Activated naive CD4-positive, alpha-beta T cell treated with anti-CD3 and anti-CD28 coated beads, Interleukin-2, amount 50 U/mL, for 24 hours (primary cell): ENCODE results near the gene RANBP17.

Source experiments
- H3K27ac Mint-ChIP-seq: one replicate; pipeline ENCODE4 v1.8.0; 2021; ENCODE audit warnings: mild to moderate bottlenecking, mixed read lengths
- H3K27me3 Mint-ChIP-seq: one replicate; pipeline ENCODE4 v1.8.0; 2021; ENCODE audit warnings: mixed read lengths
- H3K36me3 Mint-ChIP-seq: one replicate; pipeline ENCODE4 v1.8.0; 2021; ENCODE audit warnings: mixed read lengths
- H3K4me1 Mint-ChIP-seq: one replicate; pipeline ENCODE4 v1.8.0; 2021; ENCODE audit warnings: mixed read lengths
- H3K4me3 Mint-ChIP-seq: one replicate; pipeline ENCODE4 v1.8.0; 2021; ENCODE audit warnings: mild to moderate bottlenecking, mixed read lengths
- H3K9me3 Mint-ChIP-seq: one replicate; pipeline ENCODE4 v1.8.0; 2021; ENCODE audit warnings: mixed read lengths

RANBP17 gene

DNA sequence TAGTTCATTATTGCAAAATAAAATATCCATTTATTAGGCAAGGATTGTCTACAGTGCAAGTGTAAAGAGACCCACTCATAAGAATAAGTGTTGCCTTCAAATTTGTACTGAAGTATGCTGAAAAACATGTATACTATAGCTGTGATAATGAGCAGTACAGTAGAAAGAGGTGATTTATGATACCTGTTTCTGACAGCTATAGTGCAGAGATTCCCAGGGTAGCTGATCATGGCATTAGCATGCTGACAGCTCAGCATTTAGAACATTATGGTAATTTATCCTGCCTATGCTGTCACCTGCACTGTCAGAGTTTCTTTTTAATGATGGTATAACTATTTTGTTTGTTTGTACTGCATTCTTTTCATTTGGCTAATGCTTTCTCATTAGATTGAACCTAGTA, 269.7 kb downstream of the RANBP17 start:
- no peaks in the 10 kb centered on the region for H3K36me3 Mint-ChIP-seq
- no peak overlapping the region for H3K4me3 Mint-ChIP-seq
- H3K27me3 Mint-ChIP-seq = peaks cover 2% of the 10 kb centered on the region
- H3K4me1 Mint-ChIP-seq = no peaks in the 10 kb centered on the region
- H3K9me3 Mint-ChIP-seq = no peaks in the 10 kb centered on the region
- H3K27ac Mint-ChIP-seq = no peak overlapping the region

DNA sequence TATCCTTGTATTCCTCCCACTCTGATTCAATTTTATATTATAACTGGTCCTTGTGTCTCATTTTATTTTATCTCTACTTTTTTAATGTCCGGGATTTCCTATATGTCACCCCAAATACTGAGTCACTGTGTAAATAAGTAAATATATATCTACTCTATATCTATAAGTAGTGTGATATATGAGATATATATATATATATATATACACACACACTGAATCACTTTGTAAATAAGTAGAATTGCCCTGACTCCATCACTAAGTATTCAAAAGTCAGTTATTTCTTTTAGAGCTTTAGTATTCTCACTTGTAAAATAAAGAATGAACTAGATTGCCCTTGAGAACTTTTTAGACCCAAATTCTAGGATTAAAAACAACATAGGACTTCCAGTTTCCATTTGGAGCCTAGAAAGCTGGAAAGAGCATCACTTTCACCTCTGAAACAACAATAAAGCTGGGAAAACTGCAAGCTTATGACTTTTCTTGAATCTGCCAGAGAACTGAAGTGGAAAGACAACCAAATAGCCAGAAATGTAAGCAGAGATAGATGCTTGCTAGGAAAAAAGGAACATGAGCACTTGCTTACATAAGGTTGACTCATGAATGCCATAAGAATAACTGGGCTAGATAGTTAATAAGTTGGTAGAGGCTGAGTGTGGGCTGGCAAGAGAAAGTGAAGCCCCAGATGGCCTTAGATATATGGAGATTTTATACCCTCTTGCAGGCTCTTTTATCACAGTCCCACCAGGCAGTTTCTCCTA, 276.1 kb downstream of the RANBP17 start:
- H3K9me3 Mint-ChIP-seq = no peaks in the 10 kb centered on the region
- H3K4me3 Mint-ChIP-seq = no peak overlapping the region
- H3K36me3 Mint-ChIP-seq = no peaks in the 10 kb centered on the region
- peaks cover 2% of the 10 kb centered on the region for H3K27me3 Mint-ChIP-seq
- H3K4me1 Mint-ChIP-seq = no peaks in the 10 kb centered on the region
- H3K27ac Mint-ChIP-seq = no peak overlapping the region

DNA sequence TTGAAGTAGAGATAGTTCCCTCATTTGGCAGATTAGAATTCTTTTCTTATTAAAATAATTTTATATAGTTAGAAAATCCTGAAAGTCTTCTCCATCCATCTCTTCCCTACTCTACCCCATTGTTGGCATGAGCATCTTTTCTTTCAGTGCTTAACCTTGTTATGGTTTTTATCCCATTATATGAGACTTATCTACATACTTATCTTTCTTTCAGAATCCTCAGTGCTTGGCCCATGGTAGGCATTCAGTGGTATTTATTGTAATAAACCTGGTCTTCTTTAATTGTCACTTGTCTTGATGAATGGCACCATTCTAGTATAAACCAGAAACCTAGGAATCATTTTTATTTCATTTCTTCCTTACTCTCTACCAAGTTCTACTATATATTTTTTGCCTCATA, 277.4 kb downstream of the RANBP17 start:
- H3K27ac Mint-ChIP-seq = no peak overlapping the region
- H3K4me3 Mint-ChIP-seq = no peak overlapping the region
- no peaks in the 10 kb centered on the region for H3K36me3 Mint-ChIP-seq
- no peaks in the 10 kb centered on the region for H3K9me3 Mint-ChIP-seq
- H3K27me3 Mint-ChIP-seq = no peaks in the 10 kb centered on the region
- no peaks in the 10 kb centered on the region for H3K4me1 Mint-ChIP-seq

DNA sequence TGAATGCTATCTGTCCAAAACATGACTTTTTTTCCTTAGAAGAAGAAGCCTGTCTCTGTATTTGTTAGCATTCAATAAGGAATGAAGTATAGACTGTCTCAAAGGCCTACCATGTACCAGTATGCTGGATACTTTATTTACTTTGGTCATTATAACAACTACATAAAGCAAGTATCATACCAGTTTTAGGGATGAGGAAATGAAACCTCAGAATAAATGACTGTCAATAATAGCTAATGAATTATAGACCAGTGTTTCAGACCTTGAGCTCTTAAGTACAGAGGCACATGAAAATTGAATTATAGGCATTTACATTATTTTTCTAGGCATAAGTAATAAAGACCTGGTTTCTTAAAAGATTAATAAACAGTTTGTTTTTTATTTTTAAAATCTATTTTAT, 280.8 kb downstream of the RANBP17 start:
- no peak overlapping the region for H3K4me3 Mint-ChIP-seq
- H3K4me1 Mint-ChIP-seq = no peaks in the 10 kb centered on the region
- H3K36me3 Mint-ChIP-seq = no peaks in the 10 kb centered on the region

DNA sequence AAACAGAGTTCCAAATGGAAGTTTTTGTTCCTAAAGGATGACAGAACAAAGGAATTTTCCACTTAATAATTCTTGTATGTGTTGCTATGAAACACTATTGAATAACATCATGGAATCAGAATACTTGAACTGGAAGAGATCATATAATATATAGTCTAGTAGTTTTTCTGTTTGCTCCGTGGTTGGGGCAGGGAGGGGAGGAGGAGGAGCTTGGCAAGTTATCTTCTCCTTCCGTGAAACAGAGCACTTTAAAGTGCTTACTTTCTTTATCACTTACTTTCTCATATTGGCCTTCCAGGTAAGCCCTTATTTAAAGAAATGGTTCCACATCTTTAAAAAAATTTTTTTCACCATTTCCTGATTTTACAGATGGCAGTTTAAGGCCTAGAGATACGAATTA, 281.4 kb downstream of the RANBP17 start:
- Mint-ChIP-seq H3K4me3 (no peak overlapping the region), H3K36me3 (no peaks in the 10 kb centered on the region), H3K27me3 (peaks cover 5% of the 10 kb centered on the region), H3K27ac (no peak overlapping the region), H3K9me3 (no peaks in the 10 kb centered on the region), H3K4me1 (no peaks in the 10 kb centered on the region)

More for the DNA sequence above, 280.8 kb downstream of the RANBP17 start:
- no peak overlapping the region for H3K27ac Mint-ChIP-seq
- H3K9me3 Mint-ChIP-seq = no peaks in the 10 kb centered on the region
- peaks cover 5% of the 10 kb centered on the region for H3K27me3 Mint-ChIP-seq

DNA sequence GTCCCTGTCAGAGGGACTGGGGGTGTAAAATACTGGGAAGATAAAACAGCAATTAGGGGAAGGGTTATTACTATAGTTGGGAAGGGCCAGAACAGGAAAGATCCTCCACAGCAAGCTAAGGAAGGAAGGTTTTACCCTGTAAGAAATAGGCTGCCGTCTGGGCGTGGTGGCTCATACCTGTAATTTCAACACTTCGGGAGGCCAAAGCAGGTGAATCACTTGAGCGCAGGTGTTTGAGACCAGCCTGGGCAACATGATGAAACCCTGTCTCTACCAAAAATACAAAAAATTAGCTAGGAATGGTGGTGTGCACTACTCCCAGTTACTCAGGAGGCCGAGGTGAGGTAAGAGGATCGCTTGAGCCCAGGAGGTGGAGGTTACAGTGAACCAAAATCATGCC, 282.1 kb downstream of the RANBP17 start:
- Mint-ChIP-seq H3K4me3 (no peak overlapping the region), H3K27me3 (peaks cover 5% of the 10 kb centered on the region), H3K9me3 (no peaks in the 10 kb centered on the region), H3K36me3 (no peaks in the 10 kb centered on the region), H3K4me1 (no peaks in the 10 kb centered on the region), H3K27ac (no peak overlapping the region)

DNA sequence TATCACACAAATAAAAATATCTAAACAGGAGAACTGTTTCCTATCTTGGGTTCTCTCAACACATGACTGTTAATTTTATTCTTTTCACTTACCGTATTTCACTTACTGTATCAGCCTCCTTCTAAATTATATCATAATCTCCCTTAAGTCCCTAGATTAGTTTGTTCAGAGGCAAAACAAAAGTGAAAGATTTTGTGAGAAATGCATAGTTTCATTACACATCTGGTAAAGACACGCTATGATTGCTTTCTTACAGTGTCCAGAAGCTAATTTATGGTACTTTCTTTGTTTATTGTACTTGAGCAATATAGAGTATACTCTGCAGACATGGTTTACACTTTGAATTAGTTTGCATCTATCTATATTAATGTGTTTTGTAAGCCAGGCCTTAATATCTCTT, 287.5 kb downstream of the RANBP17 start:
- Mint-ChIP-seq H3K27ac (no peak overlapping the region), H3K4me1 (no peaks in the 10 kb centered on the region), H3K9me3 (no peaks in the 10 kb centered on the region), H3K4me3 (no peak overlapping the region), H3K27me3 (peaks cover 9% of the 10 kb centered on the region), H3K36me3 (no peaks in the 10 kb centered on the region)

DNA sequence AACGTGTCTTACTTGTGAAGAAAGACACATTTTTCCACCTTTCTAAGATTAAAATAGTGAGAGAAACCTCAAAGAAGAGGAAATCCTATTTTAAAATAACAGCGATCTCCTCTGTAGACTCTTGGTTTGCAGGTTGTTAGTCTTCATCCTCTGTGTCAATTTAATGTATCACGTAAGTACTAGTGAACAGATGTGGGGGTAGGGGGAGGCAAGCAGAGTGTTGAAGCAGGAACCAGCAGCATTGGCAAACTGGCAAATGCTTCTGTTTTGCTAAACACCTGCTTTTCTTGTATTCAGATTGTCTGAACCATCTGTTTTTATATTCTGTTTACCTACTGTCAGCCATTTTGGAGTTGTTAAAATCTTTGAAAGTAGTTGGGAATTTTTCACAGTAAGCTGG, 288.0 kb downstream of the RANBP17 start:
- no peaks in the 10 kb centered on the region for H3K36me3 Mint-ChIP-seq
- H3K4me3 Mint-ChIP-seq = no peak overlapping the region
- H3K27ac Mint-ChIP-seq = no peak overlapping the region
- peaks cover 9% of the 10 kb centered on the region for H3K27me3 Mint-ChIP-seq
- no peaks in the 10 kb centered on the region for H3K4me1 Mint-ChIP-seq
- no peaks in the 10 kb centered on the region for H3K9me3 Mint-ChIP-seq

DNA sequence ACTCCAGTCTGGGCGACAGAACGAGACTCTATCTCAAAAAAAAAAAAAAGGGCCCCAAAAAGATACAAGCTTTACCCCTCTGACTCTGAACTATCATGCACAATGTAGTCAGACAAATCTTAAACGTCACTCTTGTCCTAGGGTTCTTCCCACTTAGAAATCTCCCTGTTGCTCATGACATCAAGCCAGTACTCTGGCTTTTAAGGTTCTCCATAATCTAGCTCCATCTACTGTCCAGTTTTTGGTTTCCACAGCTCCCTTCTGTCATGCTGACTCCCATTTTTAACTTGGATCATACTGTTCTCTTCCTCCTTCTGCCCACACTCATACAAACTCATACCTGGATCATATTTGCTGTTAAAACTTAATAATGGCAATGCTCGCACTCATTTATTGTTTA, 290.6 kb downstream of the RANBP17 start:
- no peaks in the 10 kb centered on the region for H3K4me1 Mint-ChIP-seq
- H3K36me3 Mint-ChIP-seq = no peaks in the 10 kb centered on the region
- H3K9me3 Mint-ChIP-seq = no peaks in the 10 kb centered on the region
- no peak overlapping the region for H3K27ac Mint-ChIP-seq
- no peak overlapping the region for H3K4me3 Mint-ChIP-seq
- H3K27me3 Mint-ChIP-seq = peaks cover 4% of the 10 kb centered on the region

DNA sequence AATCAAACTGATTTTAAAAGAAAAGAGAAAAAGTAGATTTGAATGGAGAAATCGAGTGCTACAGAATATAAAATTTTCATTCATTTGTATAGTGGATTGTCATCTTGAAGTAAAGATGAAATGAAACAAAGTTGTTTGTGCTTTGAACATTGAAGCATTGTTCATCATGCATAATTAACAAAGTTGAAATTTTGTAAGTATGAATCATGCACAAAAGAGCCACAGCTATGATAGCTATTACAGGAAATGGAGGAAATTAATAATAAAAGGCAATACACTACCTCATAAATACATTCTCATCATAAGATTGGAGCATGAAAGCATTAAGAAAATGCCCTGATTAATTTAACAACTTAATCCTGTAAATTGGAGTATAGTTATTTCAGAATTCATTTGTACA, 293.8 kb downstream of the RANBP17 start:
- no peaks in the 10 kb centered on the region for H3K9me3 Mint-ChIP-seq
- no peak overlapping the region for H3K4me3 Mint-ChIP-seq
- peaks cover 3% of the 10 kb centered on the region for H3K27me3 Mint-ChIP-seq
- no peaks in the 10 kb centered on the region for H3K36me3 Mint-ChIP-seq
- no peaks in the 10 kb centered on the region for H3K4me1 Mint-ChIP-seq
- H3K27ac Mint-ChIP-seq = no peak overlapping the region

DNA sequence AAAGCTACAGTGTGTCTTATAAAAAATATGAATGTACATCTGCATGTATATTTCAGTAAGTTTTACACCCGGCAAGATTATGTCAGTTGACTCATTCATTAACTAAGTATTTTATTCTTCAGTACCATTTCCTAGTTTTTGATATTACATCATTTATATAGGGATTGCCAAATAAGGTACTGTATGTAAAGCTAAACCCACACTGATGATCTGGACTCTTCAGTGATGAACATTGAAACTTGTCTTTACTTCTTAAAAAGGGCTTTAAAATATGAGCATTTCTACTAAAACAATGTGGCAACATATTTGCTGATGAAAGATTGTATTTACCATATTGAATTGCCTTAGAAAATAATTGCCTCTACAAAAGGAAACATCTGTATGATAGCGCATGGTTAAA, 295.5 kb downstream of the RANBP17 start:
- H3K27me3 Mint-ChIP-seq = peaks cover 2% of the 10 kb centered on the region
- no peak overlapping the region for H3K4me3 Mint-ChIP-seq
- H3K36me3 Mint-ChIP-seq = no peaks in the 10 kb centered on the region
- no peaks in the 10 kb centered on the region for H3K9me3 Mint-ChIP-seq
- no peaks in the 10 kb centered on the region for H3K4me1 Mint-ChIP-seq
- no peak overlapping the region for H3K27ac Mint-ChIP-seq

DNA sequence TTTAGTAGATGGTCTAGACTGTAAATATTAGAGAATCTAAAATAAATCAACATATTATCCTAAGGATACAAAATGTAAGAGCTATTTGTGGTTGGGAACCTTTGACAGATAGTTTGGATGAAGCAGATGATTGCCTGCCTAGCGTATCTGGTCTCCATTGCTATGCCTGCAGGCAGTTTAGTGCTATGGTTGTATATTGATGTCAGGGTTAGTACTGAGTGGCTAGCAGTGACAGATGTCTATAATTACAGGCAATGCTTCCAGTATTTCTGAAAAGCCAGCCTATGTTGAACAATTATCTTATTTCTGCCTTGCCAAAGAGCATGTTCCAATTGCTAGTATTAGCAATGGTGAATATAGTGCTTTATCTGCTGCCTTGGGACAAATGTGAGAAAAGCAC, 296.0 kb downstream of the RANBP17 start:
- Mint-ChIP-seq H3K27ac (no peak overlapping the region), H3K9me3 (no peaks in the 10 kb centered on the region), H3K4me1 (no peaks in the 10 kb centered on the region), H3K27me3 (peaks cover 2% of the 10 kb centered on the region), H3K4me3 (no peak overlapping the region), H3K36me3 (no peaks in the 10 kb centered on the region)

DNA sequence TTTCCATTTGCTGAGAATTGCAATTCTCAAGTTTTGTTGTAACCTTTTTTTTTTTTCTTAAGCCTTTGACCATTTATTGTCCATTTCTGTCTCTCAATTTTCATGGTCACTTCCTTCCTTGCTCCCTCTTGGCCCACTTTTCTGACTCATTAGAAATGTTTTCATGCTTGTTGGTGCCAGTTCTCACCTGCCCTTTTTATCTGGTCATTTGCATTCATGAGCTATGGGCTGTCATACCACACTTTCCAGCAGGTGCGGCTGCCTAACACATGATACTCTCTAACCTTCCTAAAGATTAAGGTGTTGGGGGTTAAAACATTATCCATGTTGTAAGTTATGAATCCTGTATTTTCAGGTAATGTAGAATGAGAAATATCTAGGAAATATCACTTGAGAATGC, 296.8 kb downstream of the RANBP17 start:
- Mint-ChIP-seq H3K27me3 (no peaks in the 10 kb centered on the region), H3K4me1 (no peaks in the 10 kb centered on the region), H3K27ac (no peak overlapping the region), H3K9me3 (no peaks in the 10 kb centered on the region), H3K36me3 (no peaks in the 10 kb centered on the region), H3K4me3 (no peak overlapping the region)

DNA sequence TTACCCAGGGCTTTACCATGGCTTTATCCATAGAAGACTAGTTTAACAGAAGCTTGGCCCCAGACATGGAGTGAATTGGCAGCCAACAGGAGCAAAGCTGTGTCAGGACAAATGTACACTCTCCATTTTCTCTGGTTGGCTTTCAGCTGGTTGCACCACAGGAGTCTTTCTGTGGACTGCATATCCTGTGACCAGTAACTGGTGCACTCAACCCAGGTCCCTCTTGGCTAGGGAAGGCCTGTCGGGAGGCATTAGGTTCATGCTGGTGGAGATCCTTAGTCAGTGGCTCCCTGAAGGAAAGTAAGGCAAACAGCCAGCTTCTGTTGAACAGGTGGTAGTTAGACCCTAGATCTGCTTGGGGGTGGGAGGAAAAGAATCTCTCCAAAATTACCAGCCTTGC, 300.3 kb downstream of the RANBP17 start:
- no peaks in the 10 kb centered on the region for H3K4me1 Mint-ChIP-seq
- no peaks in the 10 kb centered on the region for H3K36me3 Mint-ChIP-seq
- H3K27me3 Mint-ChIP-seq = no peaks in the 10 kb centered on the region
- H3K9me3 Mint-ChIP-seq = no peaks in the 10 kb centered on the region
- no peak overlapping the region for H3K27ac Mint-ChIP-seq
- H3K4me3 Mint-ChIP-seq = no peak overlapping the region

DNA sequence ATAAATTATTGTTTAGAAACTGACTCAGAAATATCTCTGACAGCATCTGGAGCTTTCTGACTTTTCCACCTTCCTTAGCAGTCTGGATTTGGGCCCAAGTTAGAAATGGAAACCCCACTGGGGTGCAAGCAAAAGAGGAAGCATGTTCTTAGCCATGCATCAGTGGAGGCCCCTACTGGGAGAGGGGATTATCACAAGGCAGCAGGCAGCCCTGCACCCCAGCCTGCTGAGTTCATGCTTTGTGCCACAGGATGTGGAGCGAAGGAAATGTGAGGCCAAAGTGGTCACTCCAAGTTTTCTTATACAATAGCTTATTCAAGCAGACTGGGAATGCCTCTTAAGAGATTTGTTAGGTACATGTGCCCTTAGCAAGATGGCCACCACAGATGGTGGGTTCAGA, 300.8 kb downstream of the RANBP17 start:
- no peaks in the 10 kb centered on the region for H3K36me3 Mint-ChIP-seq
- no peak overlapping the region for H3K27ac Mint-ChIP-seq
- no peaks in the 10 kb centered on the region for H3K27me3 Mint-ChIP-seq
- no peaks in the 10 kb centered on the region for H3K4me1 Mint-ChIP-seq
- H3K4me3 Mint-ChIP-seq = no peak overlapping the region
- no peaks in the 10 kb centered on the region for H3K9me3 Mint-ChIP-seq

DNA sequence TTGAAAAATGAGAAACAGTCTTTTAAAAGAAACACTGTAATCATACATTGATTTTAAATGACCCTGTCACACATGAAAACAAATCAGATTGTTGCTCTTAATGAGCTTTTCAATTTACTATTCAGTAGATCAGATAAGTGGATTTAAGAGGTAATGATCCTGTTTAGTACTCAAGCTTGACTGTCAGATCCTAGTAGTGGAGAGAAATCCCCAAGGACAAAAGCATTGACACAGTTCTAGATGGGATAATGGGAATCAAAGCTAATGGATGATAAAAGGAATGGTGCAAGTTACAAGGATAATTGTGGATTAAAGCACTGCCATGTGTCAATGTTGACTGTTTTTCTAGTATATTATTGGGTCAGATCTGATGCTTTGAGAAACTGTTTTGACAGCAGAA, 304.9 kb downstream of the RANBP17 start:
- no peak overlapping the region for H3K27ac Mint-ChIP-seq
- H3K4me1 Mint-ChIP-seq = no peaks in the 10 kb centered on the region
- H3K27me3 Mint-ChIP-seq = peaks cover 3% of the 10 kb centered on the region
- no peaks in the 10 kb centered on the region for H3K9me3 Mint-ChIP-seq
- no peaks in the 10 kb centered on the region for H3K36me3 Mint-ChIP-seq
- H3K4me3 Mint-ChIP-seq = no peak overlapping the region

DNA sequence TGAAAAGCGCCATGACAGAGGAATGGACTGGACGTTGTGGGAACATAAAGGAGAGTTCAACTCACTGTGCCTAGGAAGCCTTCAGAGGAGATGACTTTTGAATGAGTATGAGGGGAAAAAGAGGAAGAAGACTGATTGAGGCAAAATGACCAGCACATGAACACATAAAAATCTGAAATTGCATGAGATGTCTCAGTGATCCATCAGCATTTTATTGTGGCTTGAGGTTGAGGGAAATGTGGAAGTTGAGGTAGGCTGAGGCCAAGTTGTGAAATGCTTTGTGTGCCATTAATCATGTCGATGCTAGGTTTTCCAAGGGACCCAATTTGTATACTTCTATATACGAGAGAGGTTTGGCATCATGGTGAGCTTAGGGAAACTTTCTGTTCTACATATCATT, 306.4 kb downstream of the RANBP17 start:
- Mint-ChIP-seq H3K27ac (no peak overlapping the region), H3K4me3 (no peak overlapping the region), H3K9me3 (no peaks in the 10 kb centered on the region), H3K4me1 (no peaks in the 10 kb centered on the region), H3K27me3 (peaks cover 3% of the 10 kb centered on the region), H3K36me3 (no peaks in the 10 kb centered on the region)
